Myometrial cell (primary cell): ENCODE data around the gene GPRASP2. TPM values are rescaled to one million over a fixed set of nuclear protein-coding genes. Genes with fewer than 3 reads are reported as not detected.

Source experiments
- total RNA-seq: library from RNA; depleted of rRNA; stranded (reverse); fragments of >200 nt; gene quantifications from 2 replicates; pipeline ENCODE4 v1.2.3, GENCODE V29; 2015

GPRASP2 gene
- total RNA-seq = 10.7 and 24.6 TPM in 2 replicates

GRCh38 chrX:102712216-102712966, at the start of gene GPRASP2:
Gene GPRASP2 (plus strand): TSS chrX:102712448. CDS start chrX:102714870, 2,422 bp downstream.

GRCh38 chrX:102720237-102721168, 8.3 kb downstream of the GPRASP2 start, which contains the start of gene GPRASP3:
Gene GPRASP3 (plus strand): TSS chrX:102720743. CDS start chrX:102748996, 28,253 bp downstream.

Other genes with a start within 250 kb of the GPRASP2 start
- not detected in 2 replicates for gene TCP11X2, start 240.6 kb upstream of the GPRASP2 start, total RNA-seq
- 4.6 and 7.5 TPM in 2 replicates for gene TMSB15A, start 195.7 kb upstream of the GPRASP2 start, total RNA-seq
- gene ARMCX5, start 112.9 kb upstream of the GPRASP2 start, total RNA-seq = 12.4 and 19.0 TPM in 2 replicates
- gene GPRASP1, start 61.0 kb upstream of the GPRASP2 start, total RNA-seq = 0.58 and 1.2 TPM in 2 replicates
- gene GPRASP3, start 8.3 kb downstream of the GPRASP2 start, total RNA-seq = 2.5 and 2.6 TPM in 2 replicates
- gene RAB40AL, start 224.8 kb downstream of the GPRASP2 start, total RNA-seq = not detected in 2 replicates